HG03135 (cell line): ENCODE data around the gene CDH23.

Source experiments
- ATAC-seq: cut with Tn5 transposase; IDR thresholded peaks from one replicate; pipeline ENCODE4 v1.9.1; 2021; ENCODE audit warnings: mild to moderate bottlenecking, moderate library complexity; ENCODE audit not compliant: unreplicated experiment

Gene CDH23

DNA sequence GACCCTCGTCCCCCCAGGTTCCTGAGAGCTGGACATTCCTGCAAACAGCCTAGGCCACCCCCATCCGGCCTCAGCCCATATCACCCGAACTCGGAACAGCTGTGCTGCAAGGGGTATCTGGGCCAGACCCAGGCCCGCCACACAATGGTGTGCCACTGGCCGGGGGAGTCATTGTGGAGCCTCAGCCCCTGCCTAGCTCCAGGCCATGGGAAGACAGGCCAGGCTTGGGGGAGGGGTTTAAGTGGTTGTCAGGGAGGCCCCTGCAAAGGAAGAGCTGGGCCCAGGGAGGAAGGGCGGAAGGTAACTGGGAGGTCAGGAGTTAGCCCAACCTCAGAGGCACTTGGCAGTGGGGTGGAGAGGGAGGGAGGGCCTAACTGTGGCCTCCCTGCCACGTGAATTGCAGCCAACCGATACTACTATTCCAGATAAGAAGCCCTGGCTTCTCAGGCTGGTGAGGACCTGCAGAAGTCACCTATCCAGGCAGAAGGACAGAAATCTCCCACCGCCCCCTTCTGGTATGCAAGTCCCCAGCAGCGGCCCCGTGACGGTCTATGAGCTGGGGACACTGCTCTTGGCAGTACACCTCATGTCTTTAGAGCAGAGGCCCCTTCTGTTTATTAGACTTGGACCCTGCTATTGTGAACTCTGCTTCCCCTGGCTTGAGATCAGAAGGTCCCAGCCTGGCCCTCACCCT, 349.8 kb downstream of the CDH23 start:
- ATAC-seq = no peak

GRCh38 chr10:71747039-71747531, 350.4 kb downstream of the CDH23 start:
- no peak for ATAC-seq

GRCh38 chr10:71747551-71748523, 351.1 kb downstream of the CDH23 start:
- no peak for ATAC-seq

GRCh38 chr10:71748671-71749191, 352.0 kb downstream of the CDH23 start:
- no peak for ATAC-seq

- no peak for ATAC-seq
These were observed 352.7 kb downstream of the CDH23 start for GRCh38 chr10:71749396-71749795.

DNA sequence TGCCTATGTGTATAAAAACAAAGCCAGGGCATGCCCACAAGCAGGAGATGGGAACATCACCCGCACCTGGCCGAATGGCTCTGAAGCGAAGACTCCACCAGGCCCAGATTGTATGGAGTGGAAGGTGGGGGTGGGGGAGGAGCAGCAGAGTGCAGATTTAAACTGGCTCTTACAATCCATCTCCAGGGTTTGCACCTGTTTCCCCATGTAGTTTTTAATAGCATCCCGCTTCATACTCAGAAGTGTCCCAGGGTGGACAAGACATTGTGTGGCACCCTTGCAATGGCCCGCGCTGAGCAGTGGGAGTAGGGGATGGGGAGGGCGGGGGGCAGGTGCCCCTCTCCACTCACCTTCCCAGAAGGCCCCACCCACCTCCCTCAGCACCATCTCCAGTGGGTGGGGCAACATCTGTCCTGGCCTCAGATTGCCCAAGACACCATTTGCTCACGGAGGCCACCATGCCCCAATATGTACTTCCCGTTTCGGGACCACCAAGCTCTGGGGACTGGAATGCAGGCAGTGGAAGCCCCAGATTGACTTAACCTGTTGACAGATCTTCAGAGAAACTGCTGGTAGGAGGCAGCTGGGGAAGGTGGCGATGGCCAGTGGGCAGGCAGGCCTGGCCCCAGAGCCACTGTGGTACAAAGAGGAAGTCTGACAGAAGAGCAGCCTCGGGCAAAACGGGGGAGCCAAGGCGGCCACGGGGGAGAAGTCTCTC, 353.6 kb downstream of the CDH23 start:
- ATAC-seq = no peak

DNA sequence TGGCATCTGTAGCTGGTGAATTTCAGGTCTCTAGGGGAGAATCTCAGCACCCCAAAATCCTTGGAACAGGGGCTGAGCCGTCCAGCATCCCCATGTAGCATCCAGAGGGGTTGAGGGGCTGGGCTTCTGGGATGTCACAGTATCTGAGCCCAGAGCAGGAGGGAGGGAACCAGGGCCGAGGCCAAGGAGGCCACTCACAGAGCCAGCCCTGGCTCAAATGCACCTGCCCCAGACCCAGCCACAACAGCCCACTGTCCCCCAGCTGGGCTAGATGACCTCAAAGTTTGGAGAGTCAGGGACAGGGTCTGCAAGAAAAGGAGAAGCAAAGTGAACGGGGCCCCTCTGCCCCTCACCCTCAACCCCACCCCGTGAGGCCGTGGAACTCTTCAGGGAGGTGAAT, 354.3 kb downstream of the CDH23 start:
- ATAC-seq = no peak

- ATAC-seq = no peak
These were observed 354.9 kb downstream of the CDH23 start for GRCh38 chr10:71751515-71752224.

- no peak for ATAC-seq
These were observed 355.8 kb downstream of the CDH23 start for GRCh38 chr10:71752391-71753090.

DNA sequence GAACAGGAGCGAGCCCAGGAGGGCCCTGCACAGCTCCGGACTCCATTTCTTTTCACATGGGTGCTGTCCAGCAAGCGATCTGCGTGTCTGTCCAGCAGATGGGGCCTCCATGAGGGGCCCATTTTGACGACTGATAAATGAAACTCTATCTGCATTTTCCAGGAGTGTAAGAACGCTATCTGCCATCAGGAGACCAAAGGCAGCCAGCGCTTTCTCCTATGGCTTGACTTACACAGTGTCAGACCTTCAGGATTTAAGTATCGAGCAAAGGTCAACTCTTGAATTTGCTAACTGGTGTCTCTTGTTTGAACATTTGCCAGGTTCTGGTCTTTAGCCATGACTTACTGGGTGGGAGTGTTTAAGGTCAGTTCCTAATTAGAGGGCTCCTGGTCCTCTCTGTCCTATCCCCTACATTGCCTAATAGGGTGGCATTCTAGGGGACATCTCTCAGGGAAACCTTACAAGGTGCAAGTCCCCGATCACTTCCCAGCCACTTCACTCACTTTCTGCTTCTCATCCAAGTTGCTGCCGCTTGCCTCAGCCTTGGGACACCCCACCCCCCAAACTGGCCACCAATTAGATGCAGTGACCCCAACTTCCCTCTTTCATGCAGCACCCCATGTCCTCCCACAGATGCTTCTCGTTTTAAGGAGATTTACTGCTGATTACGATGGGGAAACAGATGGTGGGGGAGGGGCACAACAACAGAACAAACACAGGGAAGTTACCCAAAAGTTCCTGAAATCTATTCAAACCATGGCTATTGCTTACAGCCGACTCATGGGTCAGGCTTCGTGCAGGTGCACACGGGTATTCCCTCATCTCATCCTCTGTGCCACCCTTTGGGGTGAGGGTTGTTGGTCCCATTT, 356.6 kb downstream of the CDH23 start:
- no peak for ATAC-seq

- no peak for ATAC-seq
These were observed 357.3 kb downstream of the CDH23 start for GRCh38 chr10:71753960-71754505.

DNA sequence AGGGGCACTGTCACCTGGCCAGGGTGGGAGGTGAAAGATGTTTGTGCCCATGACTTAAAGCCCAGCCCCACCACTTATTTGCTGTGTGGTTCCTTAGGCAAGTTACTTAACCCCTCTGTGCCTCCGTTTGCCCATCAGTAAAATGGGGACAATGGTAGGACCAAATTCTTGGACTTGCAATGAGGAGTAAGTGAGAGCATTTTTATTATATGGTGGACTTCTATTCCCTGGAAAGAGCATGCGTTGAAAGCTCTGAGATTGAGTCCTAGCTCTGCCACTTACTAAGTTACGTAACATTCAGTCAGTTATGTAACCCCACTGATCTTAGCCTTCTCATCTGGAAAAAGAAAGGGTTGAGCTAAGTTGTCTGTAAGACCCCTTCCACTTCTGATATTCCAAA, 357.8 kb downstream of the CDH23 start:
- ATAC-seq = no peak

DNA sequence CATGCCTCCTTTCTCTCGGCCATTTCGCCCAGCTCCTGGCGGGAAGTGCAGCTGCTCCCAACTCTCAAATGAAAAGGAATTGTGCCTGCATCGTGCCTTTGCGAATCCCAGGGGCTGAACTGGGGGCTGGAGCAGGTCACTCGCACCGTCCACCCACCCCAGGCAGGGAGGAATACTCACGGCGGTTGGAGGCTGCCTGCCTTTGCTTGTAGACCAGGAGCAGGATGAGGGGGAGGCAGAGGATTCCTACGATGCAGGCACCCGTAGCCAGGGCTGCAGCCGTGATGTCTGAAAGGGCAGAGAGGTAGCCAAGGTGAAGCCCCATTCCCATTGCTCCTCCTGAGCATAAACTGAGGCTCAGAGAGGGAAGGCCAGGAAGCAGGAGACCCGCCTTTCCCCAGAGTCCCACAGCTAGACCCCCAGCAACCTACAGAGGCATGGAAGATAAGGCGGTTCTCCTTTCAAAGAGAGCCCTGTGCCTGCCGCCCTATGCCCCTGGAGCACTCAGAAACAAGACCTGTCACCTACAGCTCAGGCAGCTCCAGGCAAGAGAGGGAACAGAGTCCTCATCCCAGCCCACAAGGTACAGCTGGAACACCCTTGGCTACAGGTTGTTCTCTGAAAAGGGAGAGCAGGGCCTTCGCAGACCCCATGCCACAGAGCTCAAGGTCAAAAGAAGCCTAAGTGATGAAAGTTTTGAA, 358.6 kb downstream of the CDH23 start:
- no peak for ATAC-seq

- ATAC-seq = no peak
These were observed 359.8 kb downstream of the CDH23 start for GRCh38 chr10:71756311-71757191.

- ATAC-seq = no peak
These were observed 360.7 kb downstream of the CDH23 start for GRCh38 chr10:71757399-71757922.

GRCh38 chr10:71761105-71761511, 364.4 kb downstream of the CDH23 start:
- ATAC-seq = no peak
